Vagina (tissue), 2 donors: ENCODE measurements around the gene FN1.

Experiments
- POLR2A ChIP-seq, 2 donors: fragments of 450-650 bp; IDR thresholded peaks; one replicate each; pipeline ENCODE4 v1.6.1; 2017; ENCODE audit warnings: antibody characterized with exemption in 2 of 2, mild to moderate bottlenecking in 2 of 2, moderate library complexity in 2 of 2
- POLR2AphosphoS5 ChIP-seq, 2 donors: sonication (generic); formaldehyde crosslinking; IDR thresholded peaks; one replicate each; pipeline ENCODE4 v1.9.0; 2017; ENCODE audit warnings: antibody characterized with exemption in 2 of 2, mild to moderate bottlenecking in 2 of 2, low read depth in 1 of 2; ENCODE audit not compliant: insufficient read depth in 1 of 2
- TF ChIP-seq, protein P1 (sequence below), 3 experiments: fragments of 450-650 bp in 2 of 3; fragments of 200-600 bp in 1 of 3; sonication (generic) in 1 of 3; IDR thresholded peaks; one replicate each; pipeline ENCODE4 v1.5.1; 2017 to 2019; ENCODE audit warnings: antibody characterized with exemption in 3 of 3, mild to moderate bottlenecking in 2 of 3, moderate library complexity in 2 of 3

DNA sequence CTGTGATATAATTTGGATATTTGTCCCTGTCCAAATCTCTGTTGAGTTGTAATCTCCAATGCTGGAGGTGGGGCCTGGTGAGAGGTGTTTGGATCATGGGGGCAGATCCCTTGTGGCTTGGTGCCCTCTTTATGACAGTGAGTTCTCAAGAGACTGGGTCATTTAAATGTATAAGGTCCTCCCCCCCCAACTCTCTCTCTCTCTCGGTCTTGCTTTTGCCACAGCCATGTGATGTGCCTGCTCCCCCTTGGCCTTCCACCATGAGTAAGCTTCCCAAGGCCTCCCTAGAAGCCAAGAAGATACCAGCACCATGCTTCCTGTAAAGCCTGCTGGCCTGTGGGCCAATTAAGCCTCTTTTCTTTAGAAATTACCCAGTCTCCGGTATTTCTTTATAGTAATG, 58.6 kb downstream of the FN1 start:
- TF ChIP-seq POLR2A (IDR thresholded peaks at IDR 0.05) (no peak), POLR2AphosphoS5 (IDR thresholded peaks at IDR 0.05; ENCODE audit: insufficient read depth in 1 of 2, low read depth in 1 of 2) (no peak)
- TF ChIP-seq, protein P1, sequence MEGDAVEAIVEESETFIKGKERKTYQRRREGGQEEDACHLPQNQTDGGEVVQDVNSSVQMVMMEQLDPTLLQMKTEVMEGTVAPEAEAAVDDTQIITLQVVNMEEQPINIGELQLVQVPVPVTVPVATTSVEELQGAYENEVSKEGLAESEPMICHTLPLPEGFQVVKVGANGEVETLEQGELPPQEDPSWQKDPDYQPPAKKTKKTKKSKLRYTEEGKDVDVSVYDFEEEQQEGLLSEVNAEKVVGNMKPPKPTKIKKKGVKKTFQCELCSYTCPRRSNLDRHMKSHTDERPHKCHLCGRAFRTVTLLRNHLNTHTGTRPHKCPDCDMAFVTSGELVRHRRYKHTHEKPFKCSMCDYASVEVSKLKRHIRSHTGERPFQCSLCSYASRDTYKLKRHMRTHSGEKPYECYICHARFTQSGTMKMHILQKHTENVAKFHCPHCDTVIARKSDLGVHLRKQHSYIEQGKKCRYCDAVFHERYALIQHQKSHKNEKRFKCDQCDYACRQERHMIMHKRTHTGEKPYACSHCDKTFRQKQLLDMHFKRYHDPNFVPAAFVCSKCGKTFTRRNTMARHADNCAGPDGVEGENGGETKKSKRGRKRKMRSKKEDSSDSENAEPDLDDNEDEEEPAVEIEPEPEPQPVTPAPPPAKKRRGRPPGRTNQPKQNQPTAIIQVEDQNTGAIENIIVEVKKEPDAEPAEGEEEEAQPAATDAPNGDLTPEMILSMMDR (IDR thresholded peaks at IDR 0.05): no peak
